ENCODE measurements around the gene CES4A.

GRCh38 chr16:67022531-67023214, 34.3 kb downstream of the CES4A start:
- no peak for TF ChIP-seq EZH2 (IDR thresholded peaks at IDR 0.05; ENCODE audit: borderline replicate concordance)
- no peak for TF ChIP-seq CTCF (IDR thresholded peaks at IDR 0.05; ENCODE audit: poor library complexity)
